Panc1 (cell line): ENCODE results near the gene FAM204A. TPM values are rescaled to one million over a fixed set of nuclear protein-coding genes. Genes with fewer than 3 reads are reported as not detected.

ENCODE experiments used
- ATAC-seq: fragments of 200-7000 bp; cut with Tn5 transposase; 2 replicates; pipeline ENCODE4 v1.9.1; 2020; ENCODE audit warnings: mild to moderate bottlenecking, moderate library complexity
- BruUV-seq: library from RNA; stranded (reverse); fragments of 400-500 nt; replicated peaks from 2 replicates; lab custom pipeline; 2021; lab: Mats Ljungman, UMichigan
- CTCF ChIA-PET: fragments of 300-600 bp; sonication (Branson Sonifier 250); formaldehyde crosslinking; loops from one replicate; lab custom pipeline; 2022; ENCODE audit warnings: antibody characterized with exemption; lab: Charles Lee
- POLR2A ChIA-PET: fragments of 300-600 bp; sonication (Branson Sonifier 250); formaldehyde crosslinking; loops from one replicate; lab custom pipeline; 2022; ENCODE audit warnings: antibody characterized with exemption; lab: Charles Lee
- DNase-seq: peaks from one replicate; pipeline ENCODE4 v3.0.0-alpha.2; 2010; ENCODE audit warnings: low read depth, low spot score
- H3K27ac ChIP-seq: 2 replicates; pipeline ENCODE4 v1.5.1; 2011; ENCODE audit warnings: mild to moderate bottlenecking, low read length, inconsistent platforms
- H3K27me3 ChIP-seq: fragments of 200-500 bp; sonication (Bioruptor generic); 2 replicates; pipeline ENCODE4 v1.6.0; 2014; ENCODE audit warnings: low read length, inconsistent platforms; ENCODE audit not compliant: control insufficient read depth, insufficient read depth
- H3K36me3 ChIP-seq: fragments of 200-500 bp; sonication (Bioruptor generic); 2 replicates; pipeline ENCODE4 v1.5.1; 2014; ENCODE audit warnings: inconsistent platforms, mild to moderate bottlenecking, low read length, moderate library complexity; ENCODE audit not compliant: control insufficient read depth, insufficient read depth
- H3K4me1 ChIP-seq: 2 replicates; pipeline ENCODE4 v1.5.1; 2011; ENCODE audit warnings: inconsistent platforms, mild to moderate bottlenecking, low read length, moderate library complexity; ENCODE audit not compliant: control insufficient read depth, insufficient read depth
- H3K4me3 ChIP-seq, 2 experiments: 2 replicates each; pipeline ENCODE4 v1.5.1; 2011 to 2012; ENCODE audit warnings: low read depth in 2 of 2, low read length in 2 of 2, mild to moderate bottlenecking in 2 of 2, inconsistent platforms in 1 of 2, moderate library complexity in 1 of 2
- H3K9me3 ChIP-seq: fragments of 200-500 bp; sonication (Bioruptor generic); 2 replicates; pipeline ENCODE4 v1.5.1; 2014; ENCODE audit warnings: low read depth, mild to moderate bottlenecking, inconsistent platforms, low read length, moderate library complexity; ENCODE audit not compliant: control insufficient read depth, insufficient read depth
- CTCF ChIP-seq: fragments of 450-650 bp; IDR thresholded peaks from 2 replicates; pipeline ENCODE4 v1.5.1; 2017; ENCODE audit warnings: mild to moderate bottlenecking
- POLR2AphosphoS5 ChIP-seq: IDR thresholded peaks from 2 replicates; pipeline ENCODE4 v1.6.1; 2012; ENCODE audit warnings: mild to moderate bottlenecking, low read depth, low read length, moderate library complexity
- REST ChIP-seq, 2 experiments: IDR thresholded peaks; 2 replicates each; pipeline ENCODE4 v1.6.1; 2011 to 2012; ENCODE audit warnings: low read depth in 2 of 2, control low read depth in 1 of 2, low read length in 1 of 2, mild to moderate bottlenecking in 1 of 2, moderate library complexity in 1 of 2; ENCODE audit not compliant: insufficient read depth in 1 of 2
- SIN3A ChIP-seq: IDR thresholded peaks from 2 replicates; pipeline ENCODE4 v1.6.1; 2012; ENCODE audit warnings: low read depth, mild to moderate bottlenecking, low read length, moderate library complexity, borderline replicate concordance; ENCODE audit not compliant: insufficient read depth
- TCF7L2 ChIP-seq: IDR thresholded peaks from 2 replicates; pipeline ENCODE4 v1.6.1; 2011; ENCODE audit warnings: mild to moderate bottlenecking, low read depth, low read length, inconsistent platforms
- in situ Hi-C: cut with HindIII; loops from 2 replicates; pipeline ENCODE4 v1.10.0; 2016; ENCODE audit warnings: low sequenced_read_pairs, low pct_unique_long_range_greater_than_20kb
- intact Hi-C: fragments of 100-400 bp; cut with micrococcal nuclease; formaldehyde crosslinking; loops from one replicate; pipeline ENCODE4 v1.10.0; 2022; ENCODE audit not compliant: unreplicated experiment
- total RNA-seq: library from RNA; stranded (reverse); gene quantifications from one replicate; pipeline ENCODE4 v1.2.1, GENCODE V29; 2021; ENCODE audit not compliant: unreplicated experiment

Gene FAM204A
- total RNA-seq, 1 experiment from 2014 or later = 69.1 TPM

DNA sequence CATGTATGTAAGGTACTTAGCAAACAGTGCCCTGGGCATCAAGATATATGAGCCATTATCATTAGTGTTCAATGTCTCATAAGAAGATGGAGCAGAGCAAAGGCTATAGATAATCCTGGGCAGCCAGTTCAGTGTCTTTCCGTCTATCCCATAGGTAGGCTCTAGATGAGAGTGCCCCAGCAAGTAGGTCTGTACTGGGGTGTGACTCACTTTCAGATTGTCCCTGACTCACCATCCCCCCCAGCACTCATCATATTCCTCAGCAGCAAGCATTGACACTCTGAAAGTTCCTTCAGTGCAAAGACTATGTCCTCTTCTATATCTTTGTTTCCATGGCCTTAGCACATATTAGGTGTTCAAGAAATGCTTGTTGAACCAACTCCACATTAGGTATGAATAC lies 20.0 kb upstream of the FAM204A start:
- DNase-seq (no peak), ATAC-seq (no peak)
- ChIA-PET CTCF (no interaction called here), POLR2A (no interaction called here)
- peaks cover 2% of the 10 kb centered on the region for H3K27me3 ChIP-seq
- H3K9me3 ChIP-seq = no peaks in the 10 kb centered on the region
- H3K27ac ChIP-seq = no peak overlapping the region
- TF ChIP-seq POLR2AphosphoS5 (no peak), TCF7L2 (no peak), SIN3A (no peak), REST (IDR thresholded peaks at IDR 0.05; ENCODE audit: insufficient read depth in 1 of 2, low read depth in 2 of 2, low read length in 1 of 2) (no peak), CTCF (no peak)
- no TSS peak for BruUV-seq
- H3K4me1 ChIP-seq = no peaks in the 10 kb centered on the region
- no peaks in the 10 kb centered on the region for H3K36me3 ChIP-seq
- no peak overlapping the region for H3K4me3 ChIP-seq
- in situ Hi-C loops (no loop called here), intact Hi-C loops (no loop called here)

DNA sequence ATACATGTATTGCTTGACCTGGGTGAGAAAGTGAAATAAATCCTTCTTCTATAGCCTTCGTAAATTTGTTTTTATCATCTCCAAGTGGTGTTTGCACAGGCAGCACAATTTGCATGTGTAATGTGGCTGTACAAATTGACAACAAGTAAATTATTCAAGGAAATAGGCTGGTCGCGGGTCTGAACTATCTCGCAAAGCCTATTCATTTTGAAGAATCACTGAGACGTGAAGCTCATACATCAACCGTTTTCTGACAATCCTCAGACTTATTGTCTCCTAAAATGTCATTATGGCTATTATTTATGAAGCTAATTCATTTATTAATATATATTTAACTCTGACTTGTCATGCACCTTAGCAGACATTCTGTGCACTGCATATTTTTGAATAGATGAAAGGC lies 16.2 kb upstream of the FAM204A start:
- no peak for TF ChIP-seq TCF7L2
- TF ChIP-seq REST (IDR thresholded peaks at IDR 0.05; ENCODE audit: insufficient read depth in 1 of 2, low read depth in 2 of 2, low read length in 1 of 2) = no peak
- no peak for TF ChIP-seq SIN3A
- no peak for TF ChIP-seq CTCF
- no peaks in the 10 kb centered on the region for H3K4me1 ChIP-seq
- no peaks in the 10 kb centered on the region for H3K36me3 ChIP-seq
- H3K27me3 ChIP-seq = peaks cover 15% of the 10 kb centered on the region
- no peak overlapping the region for H3K27ac ChIP-seq
- ChIA-PET CTCF (no interaction called here), POLR2A (no interaction called here)
- H3K4me3 ChIP-seq = no peak overlapping the region
- in situ Hi-C loops = no loop called here
- intact Hi-C loops = no loop called here
- no peak for DNase-seq
- BruUV-seq = no TSS peak
- no peak for ATAC-seq
- H3K9me3 ChIP-seq = no peaks in the 10 kb centered on the region
